Peyer's patch (tissue), 4 donors: ENCODE data around the gene PDGFD.

Experiments
- POLR2A ChIP-seq, 2 donors: fragments of 450-650 bp; IDR thresholded peaks; one replicate each; pipeline ENCODE4 v1.5.1; 2017; ENCODE audit warnings: antibody characterized with exemption in 2 of 2, mild to moderate bottlenecking in 2 of 2, moderate library complexity in 2 of 2
- TF ChIP-seq, protein P1 (sequence below), 6 experiments: fragments of 450-650 bp in 4 of 6; fragments of 200-600 bp in 2 of 6; sonication (generic) in 1 of 6; IDR thresholded peaks; one replicate each; pipeline ENCODE4 v1.5.1; 2017 to 2019; ENCODE audit warnings: antibody characterized with exemption in 6 of 6, mild to moderate bottlenecking in 3 of 6, moderate library complexity in 1 of 6

DNA sequence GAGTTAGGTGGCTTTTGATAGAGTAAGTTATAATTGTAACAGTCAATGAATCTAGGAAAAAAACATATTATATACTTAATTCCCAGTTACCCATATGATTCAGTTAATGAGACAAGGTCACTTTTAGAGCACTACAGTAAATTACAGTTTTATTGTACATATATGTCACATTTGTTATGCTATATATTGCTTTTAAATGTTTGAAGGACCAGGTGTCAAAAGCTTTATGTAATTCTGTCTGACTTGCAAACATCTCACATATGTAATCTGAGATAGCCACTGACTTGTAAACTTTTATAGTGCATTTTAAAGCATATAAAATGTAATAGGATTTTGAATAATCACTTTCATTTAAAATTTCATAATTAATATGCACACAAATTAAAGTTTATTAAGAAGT, 36.7 kb upstream of the PDGFD start:
- TF ChIP-seq, protein P1, sequence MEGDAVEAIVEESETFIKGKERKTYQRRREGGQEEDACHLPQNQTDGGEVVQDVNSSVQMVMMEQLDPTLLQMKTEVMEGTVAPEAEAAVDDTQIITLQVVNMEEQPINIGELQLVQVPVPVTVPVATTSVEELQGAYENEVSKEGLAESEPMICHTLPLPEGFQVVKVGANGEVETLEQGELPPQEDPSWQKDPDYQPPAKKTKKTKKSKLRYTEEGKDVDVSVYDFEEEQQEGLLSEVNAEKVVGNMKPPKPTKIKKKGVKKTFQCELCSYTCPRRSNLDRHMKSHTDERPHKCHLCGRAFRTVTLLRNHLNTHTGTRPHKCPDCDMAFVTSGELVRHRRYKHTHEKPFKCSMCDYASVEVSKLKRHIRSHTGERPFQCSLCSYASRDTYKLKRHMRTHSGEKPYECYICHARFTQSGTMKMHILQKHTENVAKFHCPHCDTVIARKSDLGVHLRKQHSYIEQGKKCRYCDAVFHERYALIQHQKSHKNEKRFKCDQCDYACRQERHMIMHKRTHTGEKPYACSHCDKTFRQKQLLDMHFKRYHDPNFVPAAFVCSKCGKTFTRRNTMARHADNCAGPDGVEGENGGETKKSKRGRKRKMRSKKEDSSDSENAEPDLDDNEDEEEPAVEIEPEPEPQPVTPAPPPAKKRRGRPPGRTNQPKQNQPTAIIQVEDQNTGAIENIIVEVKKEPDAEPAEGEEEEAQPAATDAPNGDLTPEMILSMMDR (IDR thresholded peaks at IDR 0.05): no peak
- TF ChIP-seq POLR2A (IDR thresholded peaks at IDR 0.05): no peak
